C4-2B (cell line): ENCODE data around the gene IGF2R.
"Not testable (repeated sequence)": the region's sequence is repeated elsewhere in the genome, so short reads cannot be mapped to it uniquely, and the experiment has no call there.

Experiments
- H3K27ac ChIP-seq: fragments of 450-650 bp; 2 replicates; pipeline ENCODE4 v1.5.1; 2017
- CTCF ChIP-seq: fragments of 450-650 bp; conservative IDR thresholded peaks from 2 replicates; pipeline ENCODE4 v1.5.1; 2017; ENCODE audit warnings: mild to moderate bottlenecking
- ZFX ChIP-seq: fragments of 450-650 bp; IDR thresholded peaks from 2 replicates; pipeline ENCODE4 v1.6.1; 2017

Gene IGF2R

DNA sequence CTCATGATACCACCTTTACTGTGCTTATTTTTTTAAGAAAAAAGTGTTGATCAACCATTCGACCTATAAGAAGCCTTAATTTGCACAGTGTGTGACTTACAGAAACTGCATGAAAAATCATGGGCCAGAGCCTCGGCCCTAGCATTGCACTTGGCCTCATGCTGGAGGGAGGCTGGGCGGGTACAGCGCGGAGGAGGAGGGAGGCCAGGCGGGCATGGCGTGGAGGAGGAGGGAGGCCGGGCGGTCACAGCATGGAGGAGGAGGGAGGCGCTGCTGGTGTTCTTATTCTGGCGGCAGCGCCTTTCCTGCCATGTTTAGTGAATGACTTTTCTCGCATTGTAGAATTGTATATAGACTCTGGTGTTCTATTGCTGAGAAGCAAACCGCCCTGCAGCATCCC is 137.1 kb downstream of the IGF2R start:
- H3K27ac ChIP-seq, result no peak overlapping the region
- TF ChIP-seq CTCF, result no peak
- TF ChIP-seq ZFX, result no peak

DNA sequence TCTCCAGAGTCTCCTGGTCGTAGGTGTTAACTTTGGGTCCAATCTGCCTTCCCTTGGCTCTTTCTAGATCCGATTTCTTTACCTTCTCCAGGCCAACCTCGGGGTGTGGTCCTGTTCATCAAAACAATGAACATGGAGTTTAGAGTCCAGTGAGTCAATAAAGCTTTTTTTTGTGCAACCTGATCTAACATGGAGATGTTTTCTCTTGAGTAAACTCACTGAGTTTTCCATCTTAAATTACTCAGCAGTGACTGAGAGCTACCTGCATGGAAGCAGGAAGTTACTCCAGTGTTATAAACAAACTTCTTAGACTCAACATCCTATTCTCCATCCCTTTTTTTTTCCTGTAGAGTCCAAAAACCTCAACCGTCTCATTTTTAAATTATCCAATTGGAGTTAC is 137.8 kb downstream of the IGF2R start:
- TF ChIP-seq CTCF, result no peak
- TF ChIP-seq ZFX, result no peak
- no peak overlapping the region for H3K27ac ChIP-seq

GRCh38 chr6:160108077-160108476 is 139.2 kb downstream of the IGF2R start:
- no peak for TF ChIP-seq ZFX
- no peak for TF ChIP-seq CTCF
- H3K27ac ChIP-seq, result no peak overlapping the region

DNA sequence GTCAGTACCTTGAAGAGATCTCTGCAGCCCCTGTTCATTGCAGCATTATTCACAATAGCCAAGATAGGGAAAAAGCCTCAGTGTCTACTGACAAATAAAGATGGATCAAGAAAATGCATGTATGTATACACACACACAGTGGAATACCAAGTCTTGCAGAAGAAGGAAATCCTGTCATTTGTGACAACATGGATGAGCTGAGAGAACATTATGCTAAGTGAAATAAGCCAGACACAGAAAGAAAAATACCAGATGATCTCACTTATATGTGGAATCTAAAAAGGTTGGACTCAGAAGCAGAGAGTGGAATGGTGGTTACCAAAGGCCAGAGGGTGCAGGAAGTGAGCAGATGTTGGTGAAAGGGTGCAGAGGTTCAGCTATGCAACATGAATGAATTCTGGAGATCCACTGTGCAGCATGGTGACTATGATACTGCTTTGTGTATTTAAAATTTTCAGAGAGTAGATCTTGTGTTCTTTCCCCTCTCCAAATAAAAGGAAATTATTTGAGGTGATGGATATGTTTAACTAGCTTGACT is 141.8 kb downstream of the IGF2R start:
- TF ChIP-seq CTCF, result no peak
- TF ChIP-seq ZFX, result no peak
- H3K27ac ChIP-seq, result no peak overlapping the region

GRCh38 chr6:160111806-160112205 is 142.9 kb downstream of the IGF2R start:
- no peak overlapping the region for H3K27ac ChIP-seq
- no peak for TF ChIP-seq ZFX
- no peak for TF ChIP-seq CTCF

- H3K27ac ChIP-seq, result no peak overlapping the region
These were observed 143.9 kb downstream of the IGF2R start for GRCh38 chr6:160112628-160113299.

GRCh38 chr6:160114536-160114935 is 145.7 kb downstream of the IGF2R start:
- H3K27ac ChIP-seq, result not testable (repeated sequence)

More at GRCh38 chr6:160112628-160113299, 143.9 kb downstream of the IGF2R start:
- TF ChIP-seq CTCF, result no peak
- no peak for TF ChIP-seq ZFX

GRCh38 chr6:160115421-160115820 is 146.5 kb downstream of the IGF2R start:
- TF ChIP-seq CTCF (no peak), ZFX (no peak)
- H3K27ac ChIP-seq, result no peak overlapping the region
